ENCODE results near the gene ITSN2. TPM values are rescaled to one million over a fixed set of nuclear protein-coding genes. Genes with fewer than 3 reads are reported as not detected.

The ITSN2 gene
- total RNA-seq, 1 experiment from 2014 or later = 26.5 TPM

GRCh38 chr2:24241528-24241927 is 118.8 kb downstream of the ITSN2 start:
- TF ChIP-seq EGR1 (IDR thresholded peaks at IDR 0.05; ENCODE audit: low read depth) (no peak), ZFX (IDR thresholded peaks at IDR 0.05) (no peak), RAD21 (IDR thresholded peaks at IDR 0.05; ENCODE audit: low read depth) (no peak), POLR2AphosphoS5 (IDR thresholded peaks at IDR 0.05; ENCODE audit: low read depth, low read length) (no peak), CBX3 (IDR thresholded peaks at IDR 0.05; ENCODE audit: low read depth) (no peak), SRF (IDR thresholded peaks at IDR 0.05; ENCODE audit: low read depth) (no peak)
- Histone ChIP-seq H3K79me2 (ENCODE audit: insufficient read depth, low read length) (no peaks in the 10 kb centered on the region), H2AFZ (ENCODE audit: low read depth, low read length, poor library complexity, severe bottlenecking) (no peak overlapping the region), H3K27me3 (ENCODE audit: insufficient read depth, low read length) (no peaks in the 10 kb centered on the region), H3K4me1 (ENCODE audit: control insufficient read depth in 1 of 2, insufficient read depth in 2 of 2, low read length in 2 of 2) (no peaks in the 10 kb centered on the region), H3K9me3 (ENCODE audit: control insufficient read depth in 1 of 2, insufficient read depth in 1 of 2, low read depth in 1 of 2, low read length in 2 of 2) (no peaks in the 10 kb centered on the region), H3K4me3 (replicated peaks in 1 of 2; ENCODE audit: low read depth in 1 of 2, low read length in 2 of 2) (no peak overlapping the region), H4K20me1 (ENCODE audit: insufficient read depth) (no peaks in the 10 kb centered on the region), H3K9ac (ENCODE audit: low read length) (no peak overlapping the region), H3K27ac (ENCODE audit: low read depth, low read length) (no peak overlapping the region), H3K9me2 (ENCODE audit: insufficient read depth) (no peaks in the 10 kb centered on the region), H3K4me2 (ENCODE audit: low read length) (no peak overlapping the region), H3K36me3 (ENCODE audit: control insufficient read depth in 1 of 2, insufficient read depth in 2 of 2, low read length in 2 of 2) (peaks cover 0 to 3% of the 10 kb centered on the region in 2 experiments; a peak in 1 of 4 replicates)
- DNase-seq (ENCODE audit: low read depth, low spot score) = no peak
- intact Hi-C loops (cut with micrococcal nuclease) = no loop called here
- RAD21 ChIA-PET (ENCODE audit: low non-redundant PET in 1 of 2, low total read pairs in 2 of 2, uncharacterized antibody in 2 of 2, unreplicated experiment in 2 of 2) = no interaction called here
- BruUV-seq (replicated peaks) = no TSS peak
- CTCF ChIA-PET = no interaction called here
- no peak for ATAC-seq
- POLR2A ChIA-PET = no interaction called here

GRCh38 chr2:24239553-24239952 is 120.8 kb downstream of the ITSN2 start:
- POLR2A ChIA-PET = no interaction called here

More at GRCh38 chr2:24239553-24239952, 120.8 kb downstream of the ITSN2 start:
- Histone ChIP-seq H2AFZ (ENCODE audit: low read depth, low read length, poor library complexity, severe bottlenecking) (no peak overlapping the region), H3K36me3 (ENCODE audit: control insufficient read depth in 1 of 2, insufficient read depth in 2 of 2, low read length in 2 of 2) (no peaks in the 10 kb centered on the region), H4K20me1 (ENCODE audit: insufficient read depth) (no peaks in the 10 kb centered on the region), H3K79me2 (ENCODE audit: insufficient read depth, low read length) (no peaks in the 10 kb centered on the region), H3K9me3 (ENCODE audit: control insufficient read depth in 1 of 2, insufficient read depth in 1 of 2, low read depth in 1 of 2, low read length in 2 of 2) (no peaks in the 10 kb centered on the region), H3K9ac (ENCODE audit: low read length) (no peak overlapping the region), H3K4me3 (replicated peaks in 1 of 2; ENCODE audit: low read depth in 1 of 2, low read length in 2 of 2) (no peak overlapping the region), H3K27me3 (ENCODE audit: insufficient read depth, low read length) (no peaks in the 10 kb centered on the region), H3K4me2 (ENCODE audit: low read length) (no peak overlapping the region), H3K4me1 (ENCODE audit: control insufficient read depth in 1 of 2, insufficient read depth in 2 of 2, low read length in 2 of 2) (no peaks in the 10 kb centered on the region), H3K9me2 (ENCODE audit: insufficient read depth) (no peaks in the 10 kb centered on the region), H3K27ac (ENCODE audit: low read depth, low read length) (no peak overlapping the region)
- intact Hi-C loops (cut with micrococcal nuclease) = no loop called here
- DNase-seq (ENCODE audit: low read depth, low spot score) (no peak), ATAC-seq (no peak)
- BruUV-seq (replicated peaks) = no TSS peak
- ChIA-PET CTCF (no interaction called here), RAD21 (ENCODE audit: low non-redundant PET in 1 of 2, low total read pairs in 2 of 2, uncharacterized antibody in 2 of 2, unreplicated experiment in 2 of 2) (no interaction called here)
- TF ChIP-seq JUND (IDR thresholded peaks at IDR 0.05) (no peak), EZH2 (IDR thresholded peaks at IDR 0.05) (no peak), CBX3 (IDR thresholded peaks at IDR 0.05; ENCODE audit: low read depth) (no peak), ZBTB33 (IDR thresholded peaks at IDR 0.05; ENCODE audit: extremely low read depth, insufficient replicate concordance, low read length) (no peak), SIN3A (IDR thresholded peaks at IDR 0.05; ENCODE audit: low read depth) (no peak), YY1 (IDR thresholded peaks at IDR 0.05; ENCODE audit: extremely low read depth, insufficient replicate concordance, low read depth, low read length) (no peak)
- TF ChIP-seq, protein P1, sequence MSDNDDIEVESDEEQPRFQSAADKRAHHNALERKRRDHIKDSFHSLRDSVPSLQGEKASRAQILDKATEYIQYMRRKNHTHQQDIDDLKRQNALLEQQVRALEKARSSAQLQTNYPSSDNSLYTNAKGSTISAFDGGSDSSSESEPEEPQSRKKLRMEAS (IDR thresholded peaks at IDR 0.05) = no peak

Measured in HCT116 (cell line).